ENCODE measurements around the gene GABRR3.
"Not testable (repeated sequence)": the region's sequence is repeated elsewhere in the genome, so short reads cannot be mapped to it uniquely, and the experiment has no call there.

The GABRR3 gene

GRCh38 chr3:98021830-98022560 lies 13.1 kb downstream of the GABRR3 start:
- no peak for DNase-seq

- DNase-seq = no peak
Observed at GRCh38 chr3:98020412-98020811, 14.7 kb downstream of the GABRR3 start.

GRCh38 chr3:98018301-98018700 lies 16.8 kb downstream of the GABRR3 start:
- no peak for DNase-seq

- DNase-seq = no peak
Observed at GRCh38 chr3:98014268-98014585, 20.9 kb downstream of the GABRR3 start.

- DNase-seq = no peak
Observed at GRCh38 chr3:98013411-98014267, 21.5 kb downstream of the GABRR3 start.

GRCh38 chr3:98012979-98013378 lies 22.1 kb downstream of the GABRR3 start:
- no peak for DNase-seq

GRCh38 chr3:98010883-98011449 lies 24.1 kb downstream of the GABRR3 start:
- not testable (repeated sequence) for DNase-seq

- DNase-seq = no peak
Observed at GRCh38 chr3:98010194-98010882, 24.8 kb downstream of the GABRR3 start.

- no peak for DNase-seq
Observed at GRCh38 chr3:98008855-98009254, 26.3 kb downstream of the GABRR3 start.

- no peak for DNase-seq
Observed at GRCh38 chr3:98005438-98005837, 29.7 kb downstream of the GABRR3 start.

GRCh38 chr3:98004721-98005120 lies 30.4 kb downstream of the GABRR3 start:
- DNase-seq = no peak

GRCh38 chr3:98003306-98003969 lies 31.7 kb downstream of the GABRR3 start:
- DNase-seq = no peak

- no peak for DNase-seq
Observed at GRCh38 chr3:98002717-98003116, 32.4 kb downstream of the GABRR3 start.

GRCh38 chr3:97999994-98000393 lies 35.1 kb downstream of the GABRR3 start:
- no peak for DNase-seq

- no peak for DNase-seq
Observed at GRCh38 chr3:97999103-97999502, 36.0 kb downstream of the GABRR3 start.

- DNase-seq = no peak
Observed at GRCh38 chr3:97996988-97997387, 38.1 kb downstream of the GABRR3 start.

- DNase-seq = no peak
Observed at GRCh38 chr3:97994328-97994945, 40.7 kb downstream of the GABRR3 start.

GRCh38 chr3:97993526-97993925 lies 41.6 kb downstream of the GABRR3 start:
- no peak for DNase-seq

GRCh38 chr3:97992547-97993173 lies 42.5 kb downstream of the GABRR3 start:
- no peak for DNase-seq

- DNase-seq = no peak
Observed at GRCh38 chr3:97991293-97991682, 43.8 kb downstream of the GABRR3 start.

GRCh38 chr3:97990624-97991292 lies 44.4 kb downstream of the GABRR3 start:
- DNase-seq = no peak

Measured in activated T-cell treated with anti-CD3 and anti-CD28 coated beads for 4 hours (primary cell).